H1 (cell line): Measurements from ENCODE around the gene HSD17B1. TPM values are rescaled to one million over a fixed set of nuclear protein-coding genes. Genes with fewer than 3 reads are reported as not detected.

ENCODE experiments used
- FOSL1 ChIP-seq: IDR thresholded peaks from 2 replicates; pipeline ENCODE4 v1.6.1; 2011; ENCODE audit warnings: mild to moderate bottlenecking, low read depth, low read length, moderate library complexity; ENCODE audit not compliant: insufficient read depth
- GABPA ChIP-seq: IDR thresholded peaks from 2 replicates; pipeline ENCODE4 v1.6.1; 2011; ENCODE audit warnings: mild to moderate bottlenecking, low read length, moderate library complexity, borderline replicate concordance; ENCODE audit not compliant: insufficient read depth
- POU5F1 ChIP-seq: IDR thresholded peaks from 2 replicates; pipeline ENCODE4 v1.6.1; 2011; ENCODE audit warnings: low read depth, mild to moderate bottlenecking, low read length, moderate library complexity
- RXRA ChIP-seq: IDR thresholded peaks from 2 replicates; pipeline ENCODE4 v1.6.1; 2011; ENCODE audit warnings: low read depth, mild to moderate bottlenecking, low read length, moderate library complexity; ENCODE audit not compliant: insufficient read depth
- SAP30 ChIP-seq: fragments of 300-600 bp; sonication (generic); IDR thresholded peaks from 2 replicates; pipeline ENCODE4 v1.7.1; 2012; ENCODE audit warnings: low read length, moderate library complexity, mild to moderate bottlenecking, inconsistent platforms; ENCODE audit not compliant: insufficient read depth, insufficient replicate concordance
- SIN3A ChIP-seq, 2 experiments: IDR thresholded peaks in 1 of 2; conservative IDR thresholded peaks in 1 of 2; 2 replicates each; pipeline ENCODE4 v1.6.1; 2011 to 2012; ENCODE audit warnings: low read length in 2 of 2, improper control_type of control experiment in 1 of 2, low read depth in 1 of 2, mild to moderate bottlenecking in 1 of 2
- SP1 ChIP-seq: IDR thresholded peaks from 2 replicates; pipeline ENCODE4 v1.6.1; 2011; ENCODE audit warnings: low read depth, low read length
- polyA plus RNA-seq, 7 experiments: library from polyadenylated mRNA; depleted of rRNA in 3 of 7; stranded (reverse) in 5 of 7; unstranded in 2 of 7; fragments of >200 nt in 5 of 7; fragments of 200-250 nt in 2 of 7; gene quantifications; 1 replicate in 5 of 7; 2 replicates in 1 of 7; 4 replicates in 1 of 7; pipeline versions ENCODE4 v1.2.1 to v1.2.3, GENCODE V29; 2011 to 2013; ENCODE audit warnings: missing spikeins in 2 of 7, mixed read lengths in 2 of 7
- total RNA-seq: library from RNA; stranded (reverse); fragmentation: NEBNext Ultra II Directional; extraction: Animal tissue kit (Norgen Biotek cat#: 25700); gene quantifications from 2 replicates; pipeline ENCODE4 v1.2.1, GENCODE V29; 2021
- TF ChIP-seq, protein P1 (sequence below): fragments of 300-600 bp; sonication (generic); IDR thresholded peaks from 2 replicates; pipeline ENCODE4 v1.7.1; 2012; ENCODE audit warnings: low read length, moderate library complexity, mild to moderate bottlenecking, inconsistent platforms; ENCODE audit not compliant: insufficient replicate concordance

HSD17B1 gene
- total and polyA plus RNA-seq, 2 of the 8 experiments (the other 6 are each of a cell fraction or from before 2014, with no cell fraction given), result 0.88 to 1.0 TPM

GRCh38 chr17:42519546-42520491 is 32.9 kb upstream of the HSD17B1 start (continued):
- TF ChIP-seq SIN3A (conservative IDR thresholded peaks at IDR 0.05 in 1 of 2, IDR thresholded peaks at IDR 0.05 in 1 of 2; ENCODE audit: low read depth in 1 of 2, low read length in 2 of 2) (peak; percentile 74 to 85; a peak in 2 of 4 replicates), GABPA (no peak), FOSL1 (no peak), RXRA (no peak), SP1 (no peak), POU5F1 (no peak), SAP30 (no peak)
- TF ChIP-seq, protein P1, sequence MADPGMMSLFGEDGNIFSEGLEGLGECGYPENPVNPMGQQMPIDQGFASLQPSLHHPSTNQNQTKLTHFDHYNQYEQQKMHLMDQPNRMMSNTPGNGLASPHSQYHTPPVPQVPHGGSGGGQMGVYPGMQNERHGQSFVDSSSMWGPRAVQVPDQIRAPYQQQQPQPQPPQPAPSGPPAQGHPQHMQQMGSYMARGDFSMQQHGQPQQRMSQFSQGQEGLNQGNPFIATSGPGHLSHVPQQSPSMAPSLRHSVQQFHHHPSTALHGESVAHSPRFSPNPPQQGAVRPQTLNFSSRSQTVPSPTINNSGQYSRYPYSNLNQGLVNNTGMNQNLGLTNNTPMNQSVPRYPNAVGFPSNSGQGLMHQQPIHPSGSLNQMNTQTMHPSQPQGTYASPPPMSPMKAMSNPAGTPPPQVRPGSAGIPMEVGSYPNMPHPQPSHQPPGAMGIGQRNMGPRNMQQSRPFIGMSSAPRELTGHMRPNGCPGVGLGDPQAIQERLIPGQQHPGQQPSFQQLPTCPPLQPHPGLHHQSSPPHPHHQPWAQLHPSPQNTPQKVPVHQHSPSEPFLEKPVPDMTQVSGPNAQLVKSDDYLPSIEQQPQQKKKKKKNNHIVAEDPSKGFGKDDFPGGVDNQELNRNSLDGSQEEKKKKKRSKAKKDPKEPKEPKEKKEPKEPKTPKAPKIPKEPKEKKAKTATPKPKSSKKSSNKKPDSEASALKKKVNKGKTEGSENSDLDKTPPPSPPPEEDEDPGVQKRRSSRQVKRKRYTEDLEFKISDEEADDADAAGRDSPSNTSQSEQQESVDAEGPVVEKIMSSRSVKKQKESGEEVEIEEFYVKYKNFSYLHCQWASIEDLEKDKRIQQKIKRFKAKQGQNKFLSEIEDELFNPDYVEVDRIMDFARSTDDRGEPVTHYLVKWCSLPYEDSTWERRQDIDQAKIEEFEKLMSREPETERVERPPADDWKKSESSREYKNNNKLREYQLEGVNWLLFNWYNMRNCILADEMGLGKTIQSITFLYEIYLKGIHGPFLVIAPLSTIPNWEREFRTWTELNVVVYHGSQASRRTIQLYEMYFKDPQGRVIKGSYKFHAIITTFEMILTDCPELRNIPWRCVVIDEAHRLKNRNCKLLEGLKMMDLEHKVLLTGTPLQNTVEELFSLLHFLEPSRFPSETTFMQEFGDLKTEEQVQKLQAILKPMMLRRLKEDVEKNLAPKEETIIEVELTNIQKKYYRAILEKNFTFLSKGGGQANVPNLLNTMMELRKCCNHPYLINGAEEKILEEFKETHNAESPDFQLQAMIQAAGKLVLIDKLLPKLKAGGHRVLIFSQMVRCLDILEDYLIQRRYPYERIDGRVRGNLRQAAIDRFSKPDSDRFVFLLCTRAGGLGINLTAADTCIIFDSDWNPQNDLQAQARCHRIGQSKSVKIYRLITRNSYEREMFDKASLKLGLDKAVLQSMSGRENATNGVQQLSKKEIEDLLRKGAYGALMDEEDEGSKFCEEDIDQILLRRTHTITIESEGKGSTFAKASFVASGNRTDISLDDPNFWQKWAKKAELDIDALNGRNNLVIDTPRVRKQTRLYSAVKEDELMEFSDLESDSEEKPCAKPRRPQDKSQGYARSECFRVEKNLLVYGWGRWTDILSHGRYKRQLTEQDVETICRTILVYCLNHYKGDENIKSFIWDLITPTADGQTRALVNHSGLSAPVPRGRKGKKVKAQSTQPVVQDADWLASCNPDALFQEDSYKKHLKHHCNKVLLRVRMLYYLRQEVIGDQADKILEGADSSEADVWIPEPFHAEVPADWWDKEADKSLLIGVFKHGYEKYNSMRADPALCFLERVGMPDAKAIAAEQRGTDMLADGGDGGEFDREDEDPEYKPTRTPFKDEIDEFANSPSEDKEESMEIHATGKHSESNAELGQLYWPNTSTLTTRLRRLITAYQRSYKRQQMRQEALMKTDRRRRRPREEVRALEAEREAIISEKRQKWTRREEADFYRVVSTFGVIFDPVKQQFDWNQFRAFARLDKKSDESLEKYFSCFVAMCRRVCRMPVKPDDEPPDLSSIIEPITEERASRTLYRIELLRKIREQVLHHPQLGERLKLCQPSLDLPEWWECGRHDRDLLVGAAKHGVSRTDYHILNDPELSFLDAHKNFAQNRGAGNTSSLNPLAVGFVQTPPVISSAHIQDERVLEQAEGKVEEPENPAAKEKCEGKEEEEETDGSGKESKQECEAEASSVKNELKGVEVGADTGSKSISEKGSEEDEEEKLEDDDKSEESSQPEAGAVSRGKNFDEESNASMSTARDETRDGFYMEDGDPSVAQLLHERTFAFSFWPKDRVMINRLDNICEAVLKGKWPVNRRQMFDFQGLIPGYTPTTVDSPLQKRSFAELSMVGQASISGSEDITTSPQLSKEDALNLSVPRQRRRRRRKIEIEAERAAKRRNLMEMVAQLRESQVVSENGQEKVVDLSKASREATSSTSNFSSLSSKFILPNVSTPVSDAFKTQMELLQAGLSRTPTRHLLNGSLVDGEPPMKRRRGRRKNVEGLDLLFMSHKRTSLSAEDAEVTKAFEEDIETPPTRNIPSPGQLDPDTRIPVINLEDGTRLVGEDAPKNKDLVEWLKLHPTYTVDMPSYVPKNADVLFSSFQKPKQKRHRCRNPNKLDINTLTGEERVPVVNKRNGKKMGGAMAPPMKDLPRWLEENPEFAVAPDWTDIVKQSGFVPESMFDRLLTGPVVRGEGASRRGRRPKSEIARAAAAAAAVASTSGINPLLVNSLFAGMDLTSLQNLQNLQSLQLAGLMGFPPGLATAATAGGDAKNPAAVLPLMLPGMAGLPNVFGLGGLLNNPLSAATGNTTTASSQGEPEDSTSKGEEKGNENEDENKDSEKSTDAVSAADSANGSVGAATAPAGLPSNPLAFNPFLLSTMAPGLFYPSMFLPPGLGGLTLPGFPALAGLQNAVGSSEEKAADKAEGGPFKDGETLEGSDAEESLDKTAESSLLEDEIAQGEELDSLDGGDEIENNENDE, result no peak
- TF ChIP-seq, all 59 proteins: peak for 11
